OCI-LY3 (cell line): Measurements from ENCODE around the gene RTF2.
"Not testable (repeated sequence)": the region's sequence is repeated elsewhere in the genome, so short reads cannot be mapped to it uniquely, and the experiment has no call there.

Source experiments
- H2AFZ ChIP-seq: fragments of 200-600, 300-600 bp; shearing (Covaris generic); 2 replicates; pipeline ENCODE4 v1.6.0; 2014; ENCODE audit warnings: antibody characterized with exemption, low read depth, low read length
- H3K27ac ChIP-seq: fragments of 200-600, 300-600 bp; sonication (generic); 2 replicates; pipeline ENCODE4 v1.5.1; 2014; ENCODE audit warnings: mild to moderate bottlenecking, low read length, moderate library complexity, mixed read lengths
- H3K27me3 ChIP-seq: fragments of 200-600, 300-600 bp; sonication (generic); 2 replicates; pipeline ENCODE4 v1.6.1; 2014; ENCODE audit warnings: low read depth, low read length, mixed read lengths
- H3K36me3 ChIP-seq: fragments of 200-600, 300-600 bp; sonication (generic); replicated peaks from 2 replicates; pipeline ENCODE3; 2014; ENCODE audit warnings: low read depth, low read length, mixed read lengths
- H3K4me1 ChIP-seq: fragments of 300-600, 200-600 bp; sonication (generic); 2 replicates; pipeline ENCODE4 v1.6.1; 2014; ENCODE audit warnings: low read length, mixed read lengths
- H3K4me2 ChIP-seq: fragments of 200-600, 300-600 bp; sonication (generic); 2 replicates; pipeline ENCODE4 v1.6.1; 2014; ENCODE audit warnings: low read length, mixed read lengths
- H3K4me3 ChIP-seq: fragments of 300-600, 200-600 bp; sonication (generic); 2 replicates; pipeline ENCODE4 v1.5.1; 2014; ENCODE audit warnings: antibody characterized with exemption, mild to moderate bottlenecking, low read length, moderate library complexity
- H3K79me2 ChIP-seq: fragments of 300-600, 200-600 bp; shearing (Covaris generic); 2 replicates; pipeline ENCODE4 v1.6.1; 2014; ENCODE audit warnings: mild to moderate bottlenecking, low read length, mixed read lengths
- H3K9ac ChIP-seq: fragments of 300-600, 200-600 bp; shearing (Covaris generic); 2 replicates; pipeline ENCODE4 v1.6.0; 2014; ENCODE audit warnings: mild to moderate bottlenecking, low read length, moderate library complexity
- H3K9me3 ChIP-seq: fragments of 200-600, 300-600 bp; shearing (Covaris generic); 2 replicates; pipeline ENCODE4 v1.6.1; 2014; ENCODE audit warnings: low read length, mixed read lengths; ENCODE audit not compliant: insufficient read depth
- H4K20me1 ChIP-seq: fragments of 200-600, 300-600 bp; sonication (generic); 2 replicates; pipeline ENCODE4 v1.6.1; 2016; ENCODE audit warnings: low read length, mixed read lengths; ENCODE audit not compliant: insufficient read depth
- EZH2phosphoT487 ChIP-seq: fragments of 200-600 bp; shearing (Covaris generic); IDR thresholded peaks from 2 replicates; pipeline ENCODE4 v1.6.1; 2018; ENCODE audit warnings: antibody characterized with exemption, mixed run types, low read depth
- TF ChIP-seq, protein P1 (sequence below): fragments of 200-600, 300-600 bp; sonication (generic); IDR thresholded peaks from 2 replicates; pipeline ENCODE4 v1.5.1; 2014; ENCODE audit warnings: antibody characterized with exemption, low read length, low read depth

The RTF2 gene

DNA sequence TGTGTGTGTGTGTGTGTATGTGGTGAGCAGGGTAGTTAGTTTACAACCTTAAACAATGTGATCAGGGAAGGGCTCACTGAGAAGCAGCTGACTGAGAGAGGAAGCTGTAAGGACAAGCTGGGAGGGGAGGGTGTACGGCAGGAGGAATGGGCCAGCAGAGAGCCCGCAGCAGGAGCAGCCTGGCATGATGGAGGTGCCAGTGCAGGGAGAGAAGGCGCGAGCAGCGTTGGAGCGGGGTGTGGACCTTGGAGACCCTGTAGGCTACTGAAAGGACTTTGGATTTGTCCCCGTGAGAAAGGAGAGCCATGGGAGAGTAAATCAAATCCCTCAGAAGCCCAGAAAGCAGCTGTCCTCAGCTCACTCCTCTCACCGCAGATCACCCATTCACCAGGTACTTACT is 83.1 kb downstream of the RTF2 start:
- H3K4me2 ChIP-seq: peak overlapping the region; percentile 25
- H3K27me3 ChIP-seq: peaks cover 15% of the 10 kb centered on the region
- H3K79me2 ChIP-seq: no peaks in the 10 kb centered on the region
- peak overlapping the region; percentile 50; the same call in 1 of the 2 replicates for H2AFZ ChIP-seq
- 0 out of 2 replicates have a peak overlapping the region, but pooled peaks have one; percentile 10 for H3K4me3 ChIP-seq
- peaks cover 42% of the 10 kb centered on the region for H3K4me1 ChIP-seq
- no peaks in the 10 kb centered on the region for H3K36me3 ChIP-seq
- TF ChIP-seq, protein P1, sequence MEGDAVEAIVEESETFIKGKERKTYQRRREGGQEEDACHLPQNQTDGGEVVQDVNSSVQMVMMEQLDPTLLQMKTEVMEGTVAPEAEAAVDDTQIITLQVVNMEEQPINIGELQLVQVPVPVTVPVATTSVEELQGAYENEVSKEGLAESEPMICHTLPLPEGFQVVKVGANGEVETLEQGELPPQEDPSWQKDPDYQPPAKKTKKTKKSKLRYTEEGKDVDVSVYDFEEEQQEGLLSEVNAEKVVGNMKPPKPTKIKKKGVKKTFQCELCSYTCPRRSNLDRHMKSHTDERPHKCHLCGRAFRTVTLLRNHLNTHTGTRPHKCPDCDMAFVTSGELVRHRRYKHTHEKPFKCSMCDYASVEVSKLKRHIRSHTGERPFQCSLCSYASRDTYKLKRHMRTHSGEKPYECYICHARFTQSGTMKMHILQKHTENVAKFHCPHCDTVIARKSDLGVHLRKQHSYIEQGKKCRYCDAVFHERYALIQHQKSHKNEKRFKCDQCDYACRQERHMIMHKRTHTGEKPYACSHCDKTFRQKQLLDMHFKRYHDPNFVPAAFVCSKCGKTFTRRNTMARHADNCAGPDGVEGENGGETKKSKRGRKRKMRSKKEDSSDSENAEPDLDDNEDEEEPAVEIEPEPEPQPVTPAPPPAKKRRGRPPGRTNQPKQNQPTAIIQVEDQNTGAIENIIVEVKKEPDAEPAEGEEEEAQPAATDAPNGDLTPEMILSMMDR: no peak
- no peak for TF ChIP-seq EZH2phosphoT487
- no peaks in the 10 kb centered on the region for H3K9me3 ChIP-seq
- H3K27ac ChIP-seq: no peak overlapping the region
- no peak overlapping the region for H3K9ac ChIP-seq
- no peaks in the 10 kb centered on the region for H4K20me1 ChIP-seq

DNA sequence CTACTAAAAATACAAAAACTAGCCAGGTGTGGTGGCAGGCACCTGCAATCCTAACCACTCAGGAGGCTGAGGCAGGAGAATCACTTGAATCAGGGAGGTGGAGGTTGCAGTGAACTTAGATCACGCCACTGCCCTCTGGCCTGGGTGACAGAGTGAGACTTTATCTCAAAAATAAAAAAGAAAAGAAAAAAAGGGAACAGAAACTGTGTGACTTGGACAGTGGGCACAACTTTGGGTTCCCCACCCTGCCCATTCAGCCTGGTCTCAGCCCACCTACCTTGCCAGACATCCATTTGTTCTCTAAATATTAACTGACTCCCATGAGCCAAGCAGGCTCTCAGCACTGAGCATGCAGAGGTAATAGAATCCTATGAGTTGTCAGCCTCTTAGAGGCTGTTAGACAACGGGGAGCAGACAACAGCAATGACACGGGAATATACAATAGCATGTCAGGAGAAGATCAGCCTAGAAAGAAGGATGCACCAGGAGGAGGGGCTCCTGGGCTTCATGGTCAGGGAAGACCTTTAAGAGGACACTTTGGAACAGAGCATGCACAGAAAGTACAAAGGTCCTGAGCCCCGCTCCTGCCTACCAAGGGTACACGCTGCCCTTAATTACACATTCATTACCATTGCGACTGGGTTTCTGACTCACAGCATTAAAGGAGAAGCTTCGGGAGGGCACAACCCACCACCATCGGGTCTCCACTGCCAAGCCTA is 84.6 kb downstream of the RTF2 start:
- Histone ChIP-seq H3K27ac (peak overlapping the region; percentile 31), H3K79me2 (no peaks in the 10 kb centered on the region), H4K20me1 (no peaks in the 10 kb centered on the region), H3K27me3 (peaks cover 16% of the 10 kb centered on the region), H3K4me2 (peak overlapping the region; percentile 63), H2AFZ (peak overlapping the region; percentile 56; the same call in 1 of the 2 replicates), H3K4me3 (peak overlapping the region; percentile 36), H3K4me1 (peaks cover 42% of the 10 kb centered on the region), H3K36me3 (no peaks in the 10 kb centered on the region), H3K9me3 (no peaks in the 10 kb centered on the region), H3K9ac (peak overlapping the region; percentile 9; the same call in 1 of the 2 replicates)
- TF ChIP-seq EZH2phosphoT487: no peak
- TF ChIP-seq, protein P1: no peak

DNA sequence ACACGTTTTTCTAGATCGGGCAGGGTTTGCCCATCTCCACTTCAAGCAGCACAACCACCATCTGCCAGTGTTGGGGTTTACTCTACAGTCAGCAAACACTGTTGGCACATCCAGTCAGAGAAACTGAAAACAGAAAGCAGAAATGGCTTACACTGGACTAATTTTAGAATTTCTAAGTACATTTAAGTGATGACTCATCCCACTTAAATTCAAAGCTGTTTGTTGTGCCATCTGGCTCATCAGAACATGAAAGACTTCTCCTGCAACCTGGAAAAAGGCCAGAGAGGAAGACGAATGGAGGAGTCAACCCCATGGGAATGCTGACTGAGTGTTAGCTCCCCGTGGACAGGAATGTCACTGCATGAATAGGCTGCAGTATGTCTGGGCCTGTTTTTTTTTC is 86.4 kb downstream of the RTF2 start:
- TF ChIP-seq EZH2phosphoT487: no peak

DNA sequence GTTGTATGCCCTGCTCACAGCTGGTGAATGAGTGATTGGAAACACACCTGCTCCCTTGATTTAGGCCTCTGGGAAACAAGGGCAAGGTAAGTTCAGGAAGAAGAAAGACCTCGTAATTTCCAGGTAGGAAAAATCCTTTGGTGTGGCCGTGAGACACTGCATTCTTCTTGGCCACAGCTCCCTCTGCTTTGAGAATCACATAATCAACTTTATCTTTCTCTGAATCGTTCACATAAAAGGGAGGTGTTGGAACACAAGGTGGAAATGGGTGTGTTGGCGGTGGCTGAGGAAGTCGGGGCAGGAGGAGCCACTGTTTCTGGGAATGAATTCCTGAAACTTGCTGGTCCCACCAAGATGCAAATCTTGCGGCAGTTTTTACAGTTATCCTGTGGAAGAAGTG is 90.5 kb downstream of the RTF2 start:
- no peak overlapping the region for H3K27ac ChIP-seq
- no peaks in the 10 kb centered on the region for H3K36me3 ChIP-seq
- no peaks in the 10 kb centered on the region for H3K79me2 ChIP-seq
- H3K4me1 ChIP-seq: peaks cover 16% of the 10 kb centered on the region
- no peak overlapping the region for H3K4me3 ChIP-seq
- no peaks in the 10 kb centered on the region for H3K9me3 ChIP-seq
- H2AFZ ChIP-seq: no peak overlapping the region
- H4K20me1 ChIP-seq: no peaks in the 10 kb centered on the region
- no peak overlapping the region for H3K4me2 ChIP-seq
- TF ChIP-seq EZH2phosphoT487: no peak
- TF ChIP-seq, protein P1: no peak
- peaks cover 10% of the 10 kb centered on the region for H3K27me3 ChIP-seq
- H3K9ac ChIP-seq: no peak overlapping the region

More for the DNA sequence above, 86.4 kb downstream of the RTF2 start:
- peak overlapping the region; percentile 64 for H3K27ac ChIP-seq
- H3K4me2 ChIP-seq: peak overlapping the region; percentile 68
- H2AFZ ChIP-seq: no peak overlapping the region
- no peaks in the 10 kb centered on the region for H4K20me1 ChIP-seq
- no peaks in the 10 kb centered on the region for H3K36me3 ChIP-seq
- peak overlapping the region; percentile 39 for H3K4me3 ChIP-seq
- H3K9me3 ChIP-seq: no peaks in the 10 kb centered on the region
- H3K4me1 ChIP-seq: peaks cover 42% of the 10 kb centered on the region
- H3K79me2 ChIP-seq: no peaks in the 10 kb centered on the region
- H3K9ac ChIP-seq: peak overlapping the region; percentile 7; the same call in 1 of the 2 replicates
- peaks cover 10% of the 10 kb centered on the region for H3K27me3 ChIP-seq

DNA sequence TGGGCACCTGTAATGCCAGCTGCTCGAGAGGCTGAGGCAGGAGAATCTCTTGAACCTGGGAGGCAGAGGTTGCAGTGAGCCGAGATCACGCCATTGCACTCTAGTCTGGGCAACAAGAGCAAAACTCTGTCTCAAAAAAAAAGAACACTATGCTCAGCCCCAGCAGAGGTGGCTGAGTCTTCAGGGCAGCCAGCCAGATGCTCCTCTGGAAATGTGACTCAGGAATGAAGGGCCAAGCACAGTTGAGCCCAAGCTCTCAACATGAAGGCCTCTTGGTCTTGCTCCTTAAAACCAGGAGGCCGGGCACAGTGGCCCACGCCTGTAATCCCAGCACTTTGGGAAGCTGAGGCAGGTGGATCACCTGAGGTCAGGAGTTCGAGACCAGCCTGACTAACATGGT is 96.1 kb downstream of the RTF2 start:
- not testable (repeated sequence) for H3K79me2 ChIP-seq, H4K20me1 ChIP-seq, H3K4me3 ChIP-seq, H3K36me3 ChIP-seq, H2AFZ ChIP-seq, H3K27me3 ChIP-seq, H3K4me1 ChIP-seq, H3K27ac ChIP-seq, H3K4me2 ChIP-seq, H3K9ac ChIP-seq, H3K9me3 ChIP-seq
